ENCODE measurements around the gene COL4A2.
"Not testable (repeated sequence)": the region's sequence is repeated elsewhere in the genome, so short reads cannot be mapped to it uniquely, and the experiment has no call there.

COL4A2 gene

DNA sequence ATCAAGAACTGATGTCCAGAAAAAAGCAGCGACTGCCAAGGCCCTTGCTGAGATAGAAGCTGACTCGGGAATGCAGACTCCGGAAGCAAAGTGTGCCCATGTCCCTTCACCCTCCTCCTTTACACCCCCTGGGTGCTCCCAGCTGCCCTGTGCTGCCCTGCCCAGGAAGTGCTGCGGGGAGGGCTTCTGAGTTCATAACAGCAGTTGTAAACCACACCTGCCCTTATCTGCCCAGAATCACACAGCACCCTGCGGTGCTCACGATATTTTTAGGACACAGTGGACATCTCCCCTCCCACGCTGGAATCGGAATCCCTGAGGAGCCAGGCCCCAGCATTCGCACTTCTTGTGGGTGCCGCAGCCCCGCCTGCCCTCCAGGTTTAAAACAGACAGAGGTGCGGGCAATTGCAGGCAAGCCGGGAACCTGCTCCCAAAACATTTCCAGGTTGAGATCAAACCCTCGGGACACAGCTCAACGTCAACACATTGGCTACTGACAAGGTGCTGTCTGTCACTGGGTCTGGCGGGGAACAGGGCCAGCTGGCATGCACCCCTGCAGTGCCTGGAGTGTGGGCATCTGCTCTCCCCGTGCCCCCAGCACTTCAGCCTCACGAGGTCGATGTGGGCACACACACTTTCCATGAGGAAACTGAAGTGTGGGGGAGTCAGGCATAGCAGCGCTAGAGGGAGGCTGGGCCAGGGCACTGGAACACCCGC, 217.6 kb downstream of the COL4A2 start:
- DNase-seq = peak; percentile 77

DNA sequence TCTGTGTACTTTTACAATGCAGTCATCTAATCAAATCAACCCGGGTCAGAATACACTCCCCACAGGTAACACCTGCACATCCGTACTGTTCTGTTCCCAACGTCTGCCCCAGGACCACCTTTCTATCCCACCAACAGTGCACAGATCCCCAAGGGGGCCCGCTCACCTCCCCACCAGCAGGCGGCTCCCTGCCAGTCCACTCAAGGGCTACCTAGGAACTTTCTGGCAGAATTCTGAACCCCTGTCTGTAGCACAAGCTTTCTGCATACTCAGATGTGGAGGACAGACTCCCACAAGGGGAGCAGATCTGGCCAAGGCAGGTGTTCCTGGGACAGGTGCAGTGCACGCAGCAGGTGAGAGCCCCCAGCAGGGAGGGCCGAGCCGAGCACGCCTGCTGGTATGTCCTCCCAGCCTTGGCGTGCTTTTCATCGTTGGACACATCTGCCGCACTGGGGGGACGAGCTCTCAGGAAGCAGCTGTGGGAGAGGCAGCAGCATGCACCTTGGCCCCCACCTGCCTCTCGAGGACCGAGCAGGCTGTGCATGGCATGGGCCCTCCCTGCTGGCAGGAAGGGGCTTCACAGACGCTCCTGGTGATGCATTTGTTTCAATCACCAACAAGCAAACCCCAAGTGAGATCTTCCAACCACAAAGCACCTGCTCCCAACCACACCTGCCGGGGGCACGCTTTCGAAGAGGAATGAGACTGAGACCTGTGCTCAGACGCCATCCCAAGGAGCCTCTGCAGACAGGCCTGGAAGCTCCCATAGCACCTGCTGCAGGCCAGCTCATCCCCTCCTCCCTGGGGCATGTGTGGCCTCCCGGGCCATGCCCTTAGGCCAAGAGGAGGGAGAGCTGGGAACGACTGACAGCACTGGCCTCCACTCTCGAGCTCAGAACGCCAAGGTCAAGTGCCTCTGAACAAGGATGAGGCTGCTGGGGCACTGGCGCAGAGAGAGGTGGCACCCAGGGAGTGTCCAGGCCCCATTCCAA, 218.5 kb downstream of the COL4A2 start:
- DNase-seq = peak; percentile 81

DNA sequence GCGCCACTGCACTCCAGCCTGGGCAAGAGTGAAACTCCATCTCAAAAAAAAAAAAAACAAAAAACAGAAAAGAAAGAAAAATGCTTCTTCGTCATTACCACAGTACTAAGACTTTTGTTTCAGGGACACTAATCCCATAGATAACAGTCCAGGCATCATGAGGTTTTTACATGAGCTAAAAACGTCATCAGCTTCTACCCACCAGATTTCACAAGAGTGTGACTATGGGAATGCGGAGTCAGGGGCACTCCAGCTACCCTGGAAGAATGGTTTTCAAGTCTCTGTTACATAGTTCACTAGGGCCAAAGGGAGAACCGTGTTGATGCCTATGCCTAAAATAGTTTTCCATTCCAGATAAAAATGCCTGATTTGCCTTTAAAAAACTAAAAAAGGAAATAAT, 221.3 kb downstream of the COL4A2 start:
- no peak for DNase-seq

DNA sequence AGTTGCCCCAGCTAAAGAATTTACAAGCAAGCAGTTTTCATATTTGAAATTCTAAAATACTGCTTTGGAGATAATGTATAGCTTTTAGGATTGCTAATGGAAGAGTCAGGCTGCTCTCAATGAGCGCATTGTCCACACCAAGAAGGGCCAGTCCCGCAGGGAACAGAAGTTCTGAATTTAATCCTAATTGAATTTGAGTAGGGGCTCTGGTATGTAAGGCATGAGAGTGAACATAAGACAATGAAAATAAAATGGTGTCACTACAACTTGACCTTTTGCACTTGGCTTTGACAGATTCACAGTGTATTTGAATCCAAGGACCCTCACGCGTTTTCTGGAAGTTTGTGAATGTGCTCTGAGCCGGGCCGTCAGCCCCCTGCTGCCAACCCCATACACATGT, 221.8 kb downstream of the COL4A2 start:
- DNase-seq = no peak

DNA sequence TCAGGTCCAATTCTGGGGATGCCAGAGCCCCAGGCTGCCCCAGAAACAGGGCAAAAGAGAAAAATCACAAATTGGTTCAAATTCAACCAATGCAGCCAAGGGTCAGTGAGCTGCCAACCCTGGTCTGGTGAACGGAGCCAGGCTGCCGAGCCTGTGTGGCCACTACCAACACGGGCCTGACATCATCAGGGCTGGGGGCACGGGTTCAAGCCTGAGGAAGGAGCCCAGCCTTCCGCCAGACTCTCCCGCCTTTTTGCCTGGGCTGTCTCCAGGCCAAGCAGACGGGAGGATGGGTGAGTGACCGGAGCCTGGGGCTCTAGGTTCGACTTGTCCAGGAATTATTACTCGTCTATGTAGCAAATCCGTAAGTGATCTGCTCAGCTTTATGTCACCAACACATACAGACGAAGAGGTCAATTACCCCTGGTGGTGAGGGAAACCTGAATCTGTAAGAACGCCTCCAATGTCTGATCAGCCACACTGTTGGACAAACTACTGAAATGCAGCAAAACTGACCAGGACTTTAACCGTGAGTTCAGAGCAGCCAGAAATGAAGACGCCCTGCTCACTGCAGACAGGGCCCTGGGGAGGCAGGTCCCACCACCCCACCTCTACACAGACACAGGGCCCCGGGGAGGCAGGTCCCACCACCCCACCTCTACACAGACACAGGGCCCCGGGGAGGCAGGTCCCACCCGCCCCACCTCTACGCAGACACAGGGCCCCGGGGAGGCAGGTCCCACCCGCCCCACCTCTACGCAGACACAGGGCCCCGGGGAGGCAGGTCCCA, 222.6 kb downstream of the COL4A2 start:
- DNase-seq = no peak

DNA sequence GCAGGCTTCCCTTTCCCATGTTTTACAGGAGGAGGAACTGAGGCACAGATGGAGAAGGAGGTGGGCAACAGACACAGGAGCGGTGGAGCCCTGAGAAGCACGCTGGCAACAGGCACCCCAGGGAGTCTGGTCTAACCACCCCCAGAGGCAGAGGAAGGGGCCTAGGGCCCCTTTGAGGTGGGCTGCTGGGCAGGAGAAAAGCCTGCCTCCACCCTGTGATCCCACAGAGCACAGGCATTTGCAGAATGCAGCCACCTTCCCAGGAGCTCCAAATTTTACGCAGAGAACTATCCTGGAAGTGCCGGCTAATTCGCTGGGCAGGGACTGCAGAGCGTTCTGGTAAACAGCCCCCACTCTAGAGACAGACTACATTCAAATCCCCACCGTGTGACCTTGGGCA, 224.0 kb downstream of the COL4A2 start:
- DNase-seq = no peak

DNA sequence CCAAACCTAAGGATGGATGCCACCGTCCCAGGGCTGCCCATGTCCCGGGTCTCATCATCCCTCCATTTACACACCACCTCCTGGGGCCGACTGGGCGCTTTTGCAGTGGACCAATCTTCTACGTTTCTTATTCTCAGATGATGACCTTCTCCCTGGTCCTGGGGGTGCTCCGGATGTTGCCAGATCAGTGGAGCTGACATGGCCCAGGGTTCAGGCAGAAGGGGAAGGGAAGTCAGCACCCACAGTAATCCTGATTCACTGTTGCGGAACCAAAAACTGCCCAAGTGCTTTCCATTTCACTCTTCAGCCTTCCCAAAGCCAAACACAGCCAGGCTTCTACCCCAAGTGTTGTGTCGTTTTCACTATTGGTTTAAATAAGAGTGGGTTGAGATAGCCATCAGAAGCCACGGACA, 224.6 kb downstream of the COL4A2 start:
- DNase-seq = no peak

DNA sequence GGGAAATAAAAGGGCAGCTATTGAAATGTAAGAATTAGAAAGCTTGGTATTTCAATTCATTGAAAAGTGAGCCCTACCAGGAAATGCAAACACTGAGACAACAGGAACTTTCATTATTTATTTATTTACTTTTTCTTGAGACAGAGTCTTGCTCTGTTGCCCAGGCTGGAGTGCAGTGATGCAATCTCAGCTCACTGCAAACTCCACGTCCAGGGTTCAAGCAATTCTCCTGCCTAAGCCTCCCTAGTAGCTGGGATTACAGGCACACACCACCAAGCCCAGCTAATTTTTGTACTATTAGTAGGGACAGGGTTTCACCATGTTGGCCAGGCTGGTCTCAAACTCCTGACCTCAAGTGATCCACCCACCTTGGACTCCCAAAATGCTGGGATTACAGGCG, 225.2 kb downstream of the COL4A2 start:
- DNase-seq = not testable (repeated sequence)

DNA sequence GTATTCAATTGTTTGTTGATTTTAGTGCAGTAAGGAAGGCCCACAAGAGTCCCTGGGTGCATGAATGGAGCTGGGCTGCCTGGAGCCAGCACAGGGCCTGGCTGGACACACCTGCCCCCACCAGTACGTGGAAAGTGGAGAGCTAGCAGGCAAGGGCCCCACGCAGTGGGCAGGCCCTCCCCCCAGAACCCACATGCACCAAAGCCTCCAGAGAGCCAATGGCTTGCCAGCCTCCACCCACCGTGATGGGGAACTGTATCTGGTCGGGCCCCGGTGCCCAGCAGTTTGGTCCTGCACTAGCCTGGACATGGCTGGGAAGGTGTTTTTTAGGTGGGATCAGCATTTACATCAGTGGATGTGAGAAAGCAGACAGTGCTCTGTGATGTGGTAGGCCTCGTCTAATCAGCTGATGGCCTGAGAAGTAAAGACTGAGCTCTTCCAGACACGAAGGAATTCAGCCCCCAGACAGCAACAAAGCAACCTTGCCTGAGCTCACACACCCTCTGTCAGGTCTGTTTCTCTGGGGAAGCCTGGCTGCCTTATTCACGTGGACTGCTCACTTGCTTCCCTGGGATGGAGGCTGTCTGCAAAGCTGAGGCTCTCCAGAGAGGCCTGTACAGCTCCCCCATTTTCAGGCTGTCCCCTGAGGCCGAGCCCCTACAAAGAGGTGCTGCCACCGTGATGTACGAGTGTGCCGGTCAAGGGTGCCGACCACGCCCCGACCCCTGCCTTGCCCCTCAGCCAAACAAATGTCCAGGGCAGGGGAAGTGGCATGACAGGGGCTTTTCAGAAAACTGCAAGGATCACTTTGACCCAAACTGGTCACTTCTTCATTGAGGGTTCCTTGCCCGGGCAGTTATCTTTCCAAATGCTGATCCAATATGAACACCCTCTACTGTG, 226.9 kb downstream of the COL4A2 start:
- no peak for DNase-seq

DNA sequence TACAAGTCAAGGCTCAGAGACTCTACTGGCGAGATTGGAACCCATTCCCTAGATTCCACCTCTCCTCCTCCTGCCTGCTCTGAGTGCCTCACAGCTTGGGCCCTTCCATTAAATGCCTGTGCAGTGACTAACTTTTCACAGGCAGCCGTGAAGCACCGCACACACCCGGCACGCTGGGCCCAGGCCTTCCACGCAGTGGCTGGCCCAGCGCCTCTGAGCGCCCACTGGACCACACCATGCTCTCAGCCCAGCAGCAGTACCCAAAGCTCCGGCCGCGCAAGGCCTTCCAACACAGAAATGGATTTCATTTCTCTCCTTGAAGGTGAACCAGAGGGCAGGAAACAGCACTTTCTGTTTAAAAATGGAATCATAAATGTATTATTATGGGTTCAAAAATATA, 228.4 kb downstream of the COL4A2 start:
- no peak for DNase-seq

DNA sequence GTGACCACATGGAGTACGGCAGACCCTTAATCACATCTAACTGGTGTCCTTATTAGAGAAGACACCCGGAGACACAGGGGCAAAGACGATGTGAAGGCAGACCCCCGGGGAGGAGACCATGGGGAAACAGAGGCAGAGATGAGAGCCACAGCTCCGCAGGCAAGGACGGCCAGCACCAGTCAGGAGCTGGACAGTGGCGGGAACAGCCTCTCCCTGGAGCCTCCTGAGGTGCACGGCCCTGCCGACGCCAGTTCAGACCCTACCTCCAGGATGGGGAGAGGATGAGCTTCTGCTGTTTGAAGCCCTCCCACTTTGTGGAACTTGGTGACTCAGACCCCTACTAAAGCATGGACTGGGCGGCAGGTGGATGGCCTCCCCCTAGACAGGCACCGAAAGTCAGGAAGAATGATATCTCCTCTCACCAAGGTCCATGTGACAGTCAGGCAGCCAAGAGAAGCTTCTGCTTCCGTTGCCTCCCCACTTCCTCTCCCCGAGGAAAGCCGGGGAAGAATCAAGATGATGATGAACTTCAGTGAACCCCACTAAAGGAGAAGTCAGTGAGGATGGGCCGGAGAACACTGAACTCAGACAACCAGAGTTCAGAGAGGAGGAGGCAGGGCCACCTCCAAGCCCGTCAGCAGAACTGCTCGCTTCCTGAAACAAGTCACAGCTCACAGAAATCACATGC, 229.1 kb downstream of the COL4A2 start:
- DNase-seq = no peak

DNA sequence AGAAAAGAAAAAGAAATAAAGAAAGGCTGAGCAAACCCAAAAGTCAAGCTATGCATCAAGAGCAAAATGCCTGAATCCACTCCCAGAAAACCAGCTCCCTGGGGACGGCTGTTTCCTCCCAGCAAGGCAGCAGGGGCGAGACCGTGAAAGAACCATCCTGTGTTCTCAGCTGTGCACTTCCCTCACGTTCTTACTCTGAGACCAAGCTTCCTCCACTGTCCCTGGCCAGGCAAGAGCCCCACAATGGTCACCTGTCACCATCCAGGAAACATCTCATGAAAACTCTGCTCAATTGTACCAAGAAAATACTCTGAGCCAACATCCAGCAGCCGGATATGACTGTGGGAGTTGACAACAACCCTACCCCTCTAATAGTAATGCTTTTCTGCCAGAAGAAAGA, 231.5 kb downstream of the COL4A2 start:
- DNase-seq = no peak

DNA sequence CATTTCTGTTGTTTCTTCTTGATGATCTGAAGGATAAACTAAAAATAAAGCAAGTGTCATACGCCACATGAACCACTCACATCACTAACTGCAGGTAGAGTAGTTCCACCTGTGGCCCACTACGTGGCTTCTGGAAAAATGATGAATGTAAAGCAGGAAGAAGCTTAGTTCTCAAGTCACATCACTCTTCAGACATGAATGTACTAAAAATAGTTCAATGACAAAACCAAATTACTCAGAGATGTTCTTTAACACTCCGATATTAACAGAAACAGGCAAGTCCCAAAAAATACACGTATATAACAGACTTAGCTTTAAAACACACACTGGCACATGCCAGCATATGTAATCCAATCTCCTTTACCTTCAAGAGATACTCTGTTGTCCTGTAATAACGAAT, 232.8 kb downstream of the COL4A2 start:
- no peak for DNase-seq

DNA sequence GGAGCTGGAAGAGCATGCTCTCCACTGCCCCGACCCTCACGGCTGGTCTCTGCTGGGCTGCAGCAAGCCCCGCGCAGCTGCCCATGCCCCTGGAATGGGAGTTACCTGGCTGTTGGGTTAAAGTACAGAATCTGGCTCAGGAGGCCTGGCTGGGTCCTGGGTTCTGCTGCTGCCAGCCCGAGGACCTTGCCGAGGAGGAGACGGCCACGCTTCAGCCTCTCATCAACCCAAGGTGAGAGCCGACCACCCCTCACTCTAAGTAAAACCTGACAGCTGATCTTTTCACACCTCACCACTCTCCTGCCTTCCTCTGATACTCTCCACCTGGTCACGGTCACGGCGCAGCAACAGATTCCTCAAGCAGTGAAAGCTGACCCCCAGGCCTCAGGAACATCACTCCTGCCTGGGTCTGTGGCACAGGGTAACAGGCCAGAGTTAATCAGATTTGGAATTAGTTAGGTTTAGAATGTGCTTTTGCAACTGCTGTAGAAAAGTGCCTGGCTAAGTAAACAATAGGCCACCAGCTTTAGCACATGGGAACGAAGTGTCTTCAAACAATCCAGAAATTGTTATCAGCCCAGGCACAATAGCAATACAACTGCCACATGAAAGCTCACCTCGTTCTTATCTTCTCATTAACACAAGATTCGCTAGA, 233.9 kb downstream of the COL4A2 start:
- no peak for DNase-seq

DNA sequence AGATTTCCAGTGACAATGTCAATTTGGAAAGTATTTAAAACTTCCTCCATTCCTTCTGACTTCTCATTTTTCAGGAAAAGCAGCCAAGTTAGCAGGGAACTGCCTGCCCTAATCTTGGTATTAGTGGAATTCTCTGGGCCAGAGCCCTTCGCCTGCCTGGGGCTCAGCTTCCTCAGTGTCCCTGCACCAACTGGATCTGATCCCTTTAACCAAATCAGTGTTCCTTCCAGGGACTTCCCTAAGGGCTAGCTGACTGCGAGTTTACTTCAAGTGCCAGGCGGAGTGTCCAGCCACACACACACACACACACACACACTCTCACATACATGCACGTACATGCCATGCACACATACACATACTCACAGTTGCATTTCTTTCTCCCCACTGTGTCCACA, 234.4 kb downstream of the COL4A2 start:
- no peak for DNase-seq

DNA sequence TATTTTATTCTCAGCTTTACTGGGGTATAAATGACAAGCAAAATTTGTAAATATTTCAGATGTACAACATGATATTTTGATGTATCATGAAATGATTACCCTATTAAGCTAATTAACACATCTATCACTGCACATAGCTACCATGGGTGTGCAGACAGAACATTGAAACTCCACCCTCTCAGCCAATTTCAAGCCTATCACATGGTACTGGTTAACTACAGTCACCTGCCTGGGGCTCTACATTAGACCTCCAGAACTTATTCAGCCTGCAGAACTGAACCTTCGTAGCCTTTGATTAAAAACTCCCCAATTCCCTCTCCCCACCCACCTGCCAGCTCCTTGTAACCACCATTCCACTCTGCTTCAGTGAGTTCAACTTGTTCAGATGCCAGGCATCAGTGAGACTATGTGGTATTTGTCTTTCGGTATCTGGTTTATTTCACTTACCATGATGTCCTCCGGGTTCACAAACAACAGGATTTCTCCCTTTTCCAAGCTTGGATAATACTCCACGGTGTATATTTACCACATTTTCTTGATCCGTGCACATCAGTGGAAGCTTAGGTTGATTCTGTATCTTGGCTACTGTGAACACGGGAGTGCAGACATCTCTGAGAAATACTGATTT, 235.2 kb downstream of the COL4A2 start:
- no peak for DNase-seq

DNA sequence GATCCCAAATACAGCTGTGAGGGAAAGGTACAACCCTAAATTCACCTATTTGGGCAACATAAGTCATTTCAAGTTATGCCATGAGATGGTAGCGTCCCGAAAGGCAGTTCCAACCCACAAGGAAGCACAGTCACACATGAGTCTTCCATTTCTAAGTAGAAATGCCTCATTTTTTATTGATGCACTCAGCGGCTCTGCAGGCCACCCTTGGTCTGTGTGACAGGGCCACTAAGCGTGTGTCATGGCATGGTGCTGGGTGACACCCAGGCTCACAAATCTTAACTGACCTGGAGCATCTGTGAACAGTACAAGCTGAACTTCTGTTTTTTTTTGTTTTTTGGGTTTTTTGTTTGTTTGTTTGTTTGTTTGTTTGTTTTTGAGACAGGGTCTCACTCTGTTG, 239.3 kb downstream of the COL4A2 start:
- no peak for DNase-seq

DNA sequence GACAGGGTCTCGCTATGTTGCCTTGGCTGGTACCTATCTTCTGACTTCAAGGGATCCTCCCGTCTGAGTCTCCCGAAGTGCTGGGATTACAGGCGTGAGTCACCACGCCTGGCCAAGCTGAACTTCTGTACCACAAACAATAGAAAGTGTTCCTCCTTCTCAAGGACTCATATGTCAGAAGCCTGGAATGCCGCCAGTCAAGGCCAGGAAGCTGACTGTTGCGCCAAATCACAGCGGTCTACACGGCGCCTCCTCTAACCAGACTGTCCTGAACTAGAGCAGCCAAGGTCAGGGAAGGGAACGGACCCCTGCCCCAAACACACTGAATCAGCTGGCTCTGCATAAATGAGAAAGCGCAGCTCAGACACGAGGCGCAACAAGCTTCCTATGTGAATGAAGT, 239.8 kb downstream of the COL4A2 start:
- DNase-seq = no peak

DNA sequence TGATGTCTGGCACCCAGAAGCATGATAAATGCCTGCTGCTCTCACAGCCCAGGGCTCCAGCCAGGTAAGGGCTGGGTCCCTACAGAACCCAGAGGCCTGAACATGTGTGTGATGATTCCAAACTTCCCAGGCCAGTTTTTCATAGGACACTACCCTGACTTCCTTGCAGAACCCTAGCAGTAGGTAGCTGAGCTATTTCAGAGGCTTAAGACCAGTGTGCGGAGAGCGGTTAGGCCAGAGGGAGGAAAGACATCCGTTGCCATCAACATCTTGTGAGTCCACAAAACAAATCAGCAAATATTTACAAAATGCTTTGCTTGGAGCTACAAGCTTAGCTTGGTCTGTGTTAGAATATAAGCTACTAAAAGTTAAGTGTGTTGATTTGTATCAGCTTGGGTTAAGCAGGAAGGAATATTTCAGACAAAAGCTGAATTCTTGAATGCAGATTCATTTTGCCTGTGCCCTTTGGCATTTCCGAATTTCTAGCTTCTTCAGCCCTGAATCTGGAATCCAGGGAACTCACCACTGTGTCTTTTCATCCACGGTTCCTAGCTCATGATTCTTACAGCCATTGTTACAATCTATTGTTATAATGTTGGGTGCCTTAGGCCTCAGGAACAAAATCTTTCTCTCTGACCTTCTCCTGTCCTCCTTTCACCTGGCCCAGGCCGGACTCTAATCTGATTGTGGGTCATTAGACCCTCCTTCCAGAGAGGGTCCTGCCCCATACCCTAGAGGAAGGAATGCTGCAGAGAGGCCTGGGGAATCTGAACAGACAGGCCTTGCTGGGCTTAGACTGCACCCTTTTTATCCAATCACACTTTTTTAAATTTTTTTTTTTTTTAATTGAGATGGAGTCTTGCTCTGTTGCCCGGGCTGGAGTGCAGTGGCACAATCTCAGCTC, 242.1 kb downstream of the COL4A2 start:
- DNase-seq = no peak

DNA sequence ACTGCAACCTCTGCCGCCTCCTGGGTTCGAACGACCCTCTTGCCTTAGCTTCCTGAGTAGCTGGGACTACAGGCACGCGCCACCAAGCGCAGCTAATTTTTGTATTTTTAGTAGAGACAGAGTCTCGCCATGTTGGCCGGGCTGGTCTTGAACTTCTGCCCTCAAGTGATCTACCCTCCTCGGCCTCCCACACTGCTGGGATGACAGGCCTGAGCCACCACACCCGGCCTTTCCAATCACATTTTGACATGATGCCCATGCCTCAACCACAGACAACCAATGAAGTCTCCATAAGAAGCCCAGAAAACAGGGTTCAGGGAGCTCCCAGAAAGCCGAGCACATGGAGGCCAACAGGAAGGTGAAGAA, 242.7 kb downstream of the COL4A2 start:
- DNase-seq = no peak

All from COR-L47 (cell line).